Activated T-cell treated with anti-CD3 and anti-CD28 coated beads for 24 hours (primary cell): ENCODE measurements around the gene MYH7.

Experiments used
- DNase-seq: peaks from one replicate; pipeline ENCODE4 v3.0.0-alpha.2; 2020; ENCODE audit warnings: low read depth

The MYH7 gene

GRCh38 chr14:23370221-23370620 is 65.2 kb downstream of the MYH7 start:
- DNase-seq: no peak

- DNase-seq: no peak
Observed at GRCh38 chr14:23366426-23366921, 69.0 kb downstream of the MYH7 start.

- DNase-seq: no peak
Observed at GRCh38 chr14:23365732-23366425, 69.6 kb downstream of the MYH7 start.

GRCh38 chr14:23365036-23365731 is 70.3 kb downstream of the MYH7 start, which contains the start of gene EFS:
Gene EFS (minus strand): TSS chr14:23365172. CDS start chr14:23365025, 147 bp downstream.
- DNase-seq: no peak

- DNase-seq: no peak
Observed at GRCh38 chr14:23364164-23365035, 71.1 kb downstream of the MYH7 start.
